Endothelial cell (in vitro differentiated cells): ENCODE measurements around the gene TMEM272. TPM values are rescaled to one million over a fixed set of nuclear protein-coding genes. Genes with fewer than 3 reads are reported as not detected.
A peak's percentile ranks its signal among the peaks of the same experiment; 100 is the strongest.

Experiments used
- DNase-seq: peaks from one replicate; pipeline ENCODE4 v3.0.0; 2021; ENCODE audit warnings: low spot score
- H3K27ac Mint-ChIP-seq: one replicate; pipeline ENCODE4 v1.8.0; 2021; ENCODE audit warnings: mixed read lengths, inconsistent platforms; ENCODE audit not compliant: unreplicated experiment
- H3K27me3 Mint-ChIP-seq: one replicate; pipeline ENCODE4 v1.8.0; 2021; ENCODE audit warnings: mild to moderate bottlenecking, moderate library complexity, mixed read lengths, inconsistent platforms; ENCODE audit not compliant: unreplicated experiment
- H3K36me3 Mint-ChIP-seq: one replicate; pipeline ENCODE4 v1.8.0; 2021; ENCODE audit warnings: mild to moderate bottlenecking, low read depth, mixed read lengths, inconsistent platforms; ENCODE audit not compliant: unreplicated experiment
- H3K4me1 Mint-ChIP-seq: one replicate; pipeline ENCODE4 v1.8.0; 2021; ENCODE audit warnings: mild to moderate bottlenecking, mixed read lengths, inconsistent platforms; ENCODE audit not compliant: unreplicated experiment
- H3K4me3 Mint-ChIP-seq: one replicate; pipeline ENCODE4 v1.8.0; 2021; ENCODE audit warnings: mild to moderate bottlenecking, mixed read lengths, inconsistent platforms; ENCODE audit not compliant: unreplicated experiment
- H3K9me3 Mint-ChIP-seq: one replicate; pipeline ENCODE4 v1.8.0; 2021; ENCODE audit warnings: mixed read lengths, inconsistent platforms; ENCODE audit not compliant: unreplicated experiment
- total RNA-seq: library from RNA; stranded (reverse); fragmentation: NEBNext Ultra II Directional; extraction: Animal tissue kit (Norgen Biotek cat#: 25700); gene quantifications from one replicate; pipeline ENCODE4 v1.2.1, GENCODE V29; 2021; ENCODE audit not compliant: unreplicated experiment
- TF ChIP-seq, protein P1 (sequence below): fragments of 200-600 bp; sonication (generic); IDR thresholded peaks from one replicate; pipeline ENCODE4 v1.5.0; 2021; ENCODE audit warnings: antibody characterized with exemption; ENCODE audit not compliant: unreplicated experiment

Gene TMEM272
- total RNA-seq, 1 donor from 2014 or later: 0.15 TPM

- H3K27ac Mint-ChIP-seq: no peak overlapping the region
- TF ChIP-seq, protein P1, sequence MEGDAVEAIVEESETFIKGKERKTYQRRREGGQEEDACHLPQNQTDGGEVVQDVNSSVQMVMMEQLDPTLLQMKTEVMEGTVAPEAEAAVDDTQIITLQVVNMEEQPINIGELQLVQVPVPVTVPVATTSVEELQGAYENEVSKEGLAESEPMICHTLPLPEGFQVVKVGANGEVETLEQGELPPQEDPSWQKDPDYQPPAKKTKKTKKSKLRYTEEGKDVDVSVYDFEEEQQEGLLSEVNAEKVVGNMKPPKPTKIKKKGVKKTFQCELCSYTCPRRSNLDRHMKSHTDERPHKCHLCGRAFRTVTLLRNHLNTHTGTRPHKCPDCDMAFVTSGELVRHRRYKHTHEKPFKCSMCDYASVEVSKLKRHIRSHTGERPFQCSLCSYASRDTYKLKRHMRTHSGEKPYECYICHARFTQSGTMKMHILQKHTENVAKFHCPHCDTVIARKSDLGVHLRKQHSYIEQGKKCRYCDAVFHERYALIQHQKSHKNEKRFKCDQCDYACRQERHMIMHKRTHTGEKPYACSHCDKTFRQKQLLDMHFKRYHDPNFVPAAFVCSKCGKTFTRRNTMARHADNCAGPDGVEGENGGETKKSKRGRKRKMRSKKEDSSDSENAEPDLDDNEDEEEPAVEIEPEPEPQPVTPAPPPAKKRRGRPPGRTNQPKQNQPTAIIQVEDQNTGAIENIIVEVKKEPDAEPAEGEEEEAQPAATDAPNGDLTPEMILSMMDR: no peak
- H3K36me3 Mint-ChIP-seq: peaks cover 8% of the 10 kb centered on the region
- H3K4me1 Mint-ChIP-seq: peaks cover 9% of the 10 kb centered on the region
- H3K9me3 Mint-ChIP-seq: no peaks in the 10 kb centered on the region
- no peak for DNase-seq
- peaks cover 19% of the 10 kb centered on the region for H3K27me3 Mint-ChIP-seq
- H3K4me3 Mint-ChIP-seq: no peak overlapping the region
These were observed 76.0 kb downstream of the TMEM272 start for GRCh38 chr13:51768976-51769375.

GRCh38 chr13:51768378-51768921, 76.5 kb downstream of the TMEM272 start:
- Mint-ChIP-seq H3K4me3 (no peak overlapping the region), H3K36me3 (peaks cover 9% of the 10 kb centered on the region), H3K27me3 (peaks cover 19% of the 10 kb centered on the region), H3K9me3 (no peaks in the 10 kb centered on the region), H3K4me1 (peaks cover 10% of the 10 kb centered on the region), H3K27ac (no peak overlapping the region)
- no peak for DNase-seq
- TF ChIP-seq, protein P1: peak; percentile 28

DNA sequence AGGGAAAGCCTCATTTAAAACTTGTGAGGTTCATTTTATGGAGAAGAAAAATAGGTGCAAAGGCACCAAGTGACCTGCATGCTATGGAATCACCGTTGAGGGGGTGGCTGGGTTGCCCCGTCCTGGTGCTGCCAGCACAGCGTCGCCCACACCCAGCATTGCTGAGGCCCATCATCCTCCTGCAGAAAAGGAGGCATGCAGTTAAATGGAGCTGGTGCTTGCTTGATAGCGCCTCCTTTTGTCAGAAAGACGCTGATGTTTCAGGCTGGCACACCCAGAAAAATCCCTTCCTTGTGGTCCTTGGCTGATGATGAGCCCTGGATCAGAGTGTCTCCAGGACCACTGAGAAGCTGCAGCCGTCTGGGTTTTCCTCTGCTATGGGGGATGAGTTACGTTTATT, 77.9 kb downstream of the TMEM272 start:
- H3K4me3 Mint-ChIP-seq: no peak overlapping the region
- TF ChIP-seq, protein P1: no peak
- peak; percentile 31 for DNase-seq
- no peaks in the 10 kb centered on the region for H3K9me3 Mint-ChIP-seq
- H3K27ac Mint-ChIP-seq: no peak overlapping the region
- peaks cover 10% of the 10 kb centered on the region for H3K4me1 Mint-ChIP-seq
- H3K36me3 Mint-ChIP-seq: peaks cover 19% of the 10 kb centered on the region
- H3K27me3 Mint-ChIP-seq: peaks cover 12% of the 10 kb centered on the region

- Mint-ChIP-seq H3K9me3 (no peaks in the 10 kb centered on the region), H3K36me3 (peaks cover 31% of the 10 kb centered on the region), H3K4me1 (peaks cover 9% of the 10 kb centered on the region), H3K27ac (peak overlapping the region; percentile 49), H3K4me3 (no peak overlapping the region), H3K27me3 (peaks cover 6% of the 10 kb centered on the region)
- TF ChIP-seq, protein P1: no peak
- DNase-seq: no peak
These were observed 79.8 kb downstream of the TMEM272 start for GRCh38 chr13:51765142-51765515.

GRCh38 chr13:51764184-51765141, 80.5 kb downstream of the TMEM272 start:
- Mint-ChIP-seq H3K4me3 (peak overlapping the region; percentile 53), H3K27me3 (peaks cover 6% of the 10 kb centered on the region), H3K27ac (peak overlapping the region; percentile 20), H3K36me3 (peaks cover 37% of the 10 kb centered on the region), H3K9me3 (no peaks in the 10 kb centered on the region), H3K4me1 (peaks cover 8% of the 10 kb centered on the region)
- TF ChIP-seq, protein P1: no peak
- DNase-seq: no peak
